GM12892 (cell line): Measurements from ENCODE around the gene CREB3L1.

Source experiments
- DNase-seq: peaks from one replicate; pipeline ENCODE4 v3.0.0; 2011; ENCODE audit not compliant: insufficient read length
- FAIRE-seq: peaks from 2 replicates; lab custom pipeline; 2011; peaks lifted over from hg19 to GRCh38; lab: Jason Lieb, UNC
- POLR2A ChIP-seq: IDR thresholded peaks from 2 replicates; pipeline ENCODE4 v1.6.1; 2011; ENCODE audit warnings: low read depth, low read length, control low read depth
- POLR2AphosphoS5 ChIP-seq: IDR thresholded peaks from 2 replicates; pipeline ENCODE4 v1.6.1; 2011; ENCODE audit warnings: low read depth, low read length, control low read depth
- TAF1 ChIP-seq: IDR thresholded peaks from 2 replicates; pipeline ENCODE4 v1.6.1; 2011; ENCODE audit warnings: low read depth, mild to moderate bottlenecking, control low read depth, low read length, borderline replicate concordance

Gene CREB3L1

GRCh38 chr11:46367244-46367915 is 89.9 kb downstream of the CREB3L1 start:
- TF ChIP-seq POLR2A = no peak
- TF ChIP-seq POLR2AphosphoS5 = no peak
- no peak for TF ChIP-seq TAF1
- peak; percentile 98 for FAIRE-seq
- DNase-seq = peak; percentile 77

- FAIRE-seq = no peak
- DNase-seq = no peak
- no peak for TF ChIP-seq POLR2AphosphoS5
- no peak for TF ChIP-seq TAF1
- no peak; the same call in 1 of the 2 replicates for TF ChIP-seq POLR2A
These were observed 90.4 kb downstream of the CREB3L1 start for GRCh38 chr11:46367916-46368267.

- FAIRE-seq = peak; percentile 95
- no peak for TF ChIP-seq TAF1
- TF ChIP-seq POLR2A = 0 out of 2 replicates have a peak, but pooled peaks have one; percentile 32
- no peak for TF ChIP-seq POLR2AphosphoS5
- DNase-seq = no peak
These were observed 92.1 kb downstream of the CREB3L1 start for GRCh38 chr11:46369458-46370152.

- FAIRE-seq (no peak), DNase-seq (no peak)
- TF ChIP-seq POLR2A = no peak
These were observed 92.8 kb downstream of the CREB3L1 start for GRCh38 chr11:46370253-46370652.
